Activated naive CD4-positive, alpha-beta T cell treated with anti-CD3 and anti-CD28 coated beads, Interleukin-2, amount 10 ng/mL, durations not matched to agents 7 days and 5 days (primary cell): ENCODE results near the gene MDFIC2.
"Not testable (repeated sequence)": the region's sequence is repeated elsewhere in the genome, so short reads cannot be mapped to it uniquely, and the experiment has no call there.

Source experiments
- CTCF ChIA-PET: fragments of 350-600 bp; sonication (Branson Sonifier 250); formaldehyde crosslinking; loops from one replicate; lab custom pipeline; 2021; ENCODE audit warnings: antibody characterized with exemption; lab: Charles Lee
- DNase-seq: peaks from one replicate; pipeline ENCODE4 v3.0.0-alpha.2; 2020
- H3K27ac Mint-ChIP-seq: one replicate; pipeline ENCODE4 v1.8.0; 2021; ENCODE audit warnings: mild to moderate bottlenecking, moderate library complexity, mixed read lengths
- H3K27me3 Mint-ChIP-seq: one replicate; pipeline ENCODE4 v1.8.0; 2021; ENCODE audit warnings: mild to moderate bottlenecking, mixed read lengths
- H3K36me3 Mint-ChIP-seq: one replicate; pipeline ENCODE4 v1.8.0; 2021; ENCODE audit warnings: mixed read lengths
- H3K4me1 Mint-ChIP-seq: one replicate; pipeline ENCODE4 v1.8.0; 2021; ENCODE audit warnings: mixed read lengths
- H3K4me3 Mint-ChIP-seq: one replicate; pipeline ENCODE4 v1.8.0; 2021; ENCODE audit warnings: mild to moderate bottlenecking, moderate library complexity, mixed read lengths
- H3K9me3 Mint-ChIP-seq: one replicate; pipeline ENCODE4 v1.8.0; 2021; ENCODE audit warnings: mixed read lengths

MDFIC2 gene

GRCh38 chr3:70312336-70312735 lies at the start of gene MDFIC2:
TSS of gene MDFIC2 (minus strand) at chr3:70312638. CDS start at chr3:70311973, 665 bp downstream.
- no peak for DNase-seq
- Mint-ChIP-seq H3K4me1 (no peaks in the 10 kb centered on the region), H3K9me3 (no peaks in the 10 kb centered on the region), H3K36me3 (no peaks in the 10 kb centered on the region), H3K27me3 (no peaks in the 10 kb centered on the region), H3K27ac (no peak within 1 kb of the TSS), H3K4me3 (no peak within 1 kb of the TSS)
- CTCF ChIA-PET: no interaction called here

DNA sequence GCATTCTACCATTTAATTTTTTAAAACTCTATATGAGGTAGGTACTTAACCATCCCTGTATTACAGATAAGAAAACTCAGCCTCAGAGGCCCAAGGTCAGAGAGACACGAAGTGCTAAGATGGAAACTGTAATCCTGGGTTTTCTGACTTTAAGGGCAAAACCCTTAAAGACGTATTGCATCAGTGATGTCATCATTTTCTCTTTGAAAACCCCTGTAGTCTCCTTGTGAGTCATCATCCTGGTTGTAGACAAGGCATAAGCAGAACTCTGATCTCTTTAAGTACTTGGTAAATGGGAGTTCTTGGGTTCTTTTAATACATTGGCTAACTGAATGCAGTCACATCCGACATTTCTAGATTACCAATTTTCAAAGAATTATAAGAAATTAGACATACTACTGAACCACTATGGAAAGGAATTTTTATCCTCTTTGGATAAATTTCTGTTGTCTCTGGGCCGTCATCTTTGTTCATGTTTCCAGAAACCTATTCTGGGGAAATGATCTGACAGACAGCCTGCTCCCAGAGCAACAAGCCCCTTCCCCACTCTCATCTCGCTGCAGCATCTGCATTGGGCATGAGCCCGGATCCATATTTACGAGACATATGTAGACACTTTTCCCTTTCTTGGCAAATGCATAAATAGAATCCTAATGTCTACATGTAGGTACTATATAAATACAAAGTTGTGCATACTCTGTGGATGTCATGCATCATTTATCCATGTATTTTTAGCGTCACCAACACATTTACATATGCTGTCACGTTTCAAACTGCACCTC lies 48.7 kb upstream of the MDFIC2 start:
- H3K27me3 Mint-ChIP-seq: no peaks in the 10 kb centered on the region
- no peak for DNase-seq
- no peaks in the 10 kb centered on the region for H3K4me1 Mint-ChIP-seq
- no peak overlapping the region for H3K4me3 Mint-ChIP-seq
- CTCF ChIA-PET: no interaction called here
- H3K9me3 Mint-ChIP-seq: no peaks in the 10 kb centered on the region
- H3K36me3 Mint-ChIP-seq: no peaks in the 10 kb centered on the region
- no peak overlapping the region for H3K27ac Mint-ChIP-seq

GRCh38 chr3:70359711-70360110 lies 47.3 kb upstream of the MDFIC2 start:
- Mint-ChIP-seq H3K4me3 (no peak overlapping the region), H3K4me1 (no peaks in the 10 kb centered on the region), H3K36me3 (no peaks in the 10 kb centered on the region), H3K27me3 (no peaks in the 10 kb centered on the region), H3K27ac (no peak overlapping the region), H3K9me3 (no peaks in the 10 kb centered on the region)
- no peak for DNase-seq
- CTCF ChIA-PET: interaction anchor here (1.2 kb wide), 1 partner anchor 17 kb away, joined by 4 read pairs; no protein-coding TSS in a partner anchor

DNA sequence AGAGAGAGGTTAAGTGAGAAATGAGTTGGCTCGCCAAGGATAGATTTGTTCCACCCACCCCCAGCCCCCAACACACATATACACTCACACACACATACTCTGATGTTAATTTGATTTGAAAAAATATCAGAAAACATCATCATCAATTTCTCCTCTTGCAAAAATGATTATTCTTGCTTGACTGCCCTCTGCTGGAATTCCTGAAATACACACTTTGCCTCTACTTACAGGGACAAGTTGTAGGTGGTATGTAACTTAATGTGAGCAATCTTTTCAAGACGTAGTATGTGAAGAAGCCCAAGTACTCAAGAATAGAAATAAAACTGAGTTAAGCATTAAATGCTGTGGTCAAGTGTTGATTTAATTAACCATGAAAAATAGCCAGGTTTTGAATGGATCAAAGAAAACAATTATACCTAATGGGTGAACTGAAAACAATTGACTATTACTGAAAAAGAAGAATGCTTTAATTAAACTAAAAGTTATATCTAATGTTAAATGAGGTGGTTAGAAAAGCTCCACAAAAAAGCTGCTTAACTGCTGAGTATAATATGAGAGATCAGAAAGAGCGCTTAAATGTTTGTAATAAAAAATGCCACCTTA lies 46.6 kb upstream of the MDFIC2 start:
- Mint-ChIP-seq H3K36me3 (no peaks in the 10 kb centered on the region), H3K4me3 (no peak overlapping the region), H3K27me3 (no peaks in the 10 kb centered on the region), H3K4me1 (no peaks in the 10 kb centered on the region), H3K9me3 (no peaks in the 10 kb centered on the region), H3K27ac (no peak overlapping the region)
- no peak for DNase-seq
- CTCF ChIA-PET: interaction anchor here (1.2 to 1.5 kb wide), 2 partner anchors 17 to 269 kb away, joined by 4 to 5 read pairs; no protein-coding TSS in a partner anchor

GRCh38 chr3:70352215-70352614 lies 39.8 kb upstream of the MDFIC2 start:
- H3K27me3 Mint-ChIP-seq: no peaks in the 10 kb centered on the region
- no peaks in the 10 kb centered on the region for H3K9me3 Mint-ChIP-seq
- no peaks in the 10 kb centered on the region for H3K36me3 Mint-ChIP-seq
- no peak overlapping the region for H3K4me3 Mint-ChIP-seq
- DNase-seq: no peak
- H3K27ac Mint-ChIP-seq: no peak overlapping the region
- CTCF ChIA-PET: no interaction called here
- H3K4me1 Mint-ChIP-seq: no peaks in the 10 kb centered on the region

- CTCF ChIA-PET: interaction anchor here (0.9 kb wide), 1 partner anchor 18 kb away, joined by 4 read pairs; no protein-coding TSS in a partner anchor
- no peak for DNase-seq
- H3K27me3 Mint-ChIP-seq: no peaks in the 10 kb centered on the region
- no peak overlapping the region for H3K27ac Mint-ChIP-seq
- no peak overlapping the region for H3K4me3 Mint-ChIP-seq
- no peaks in the 10 kb centered on the region for H3K9me3 Mint-ChIP-seq
- no peaks in the 10 kb centered on the region for H3K4me1 Mint-ChIP-seq
- H3K36me3 Mint-ChIP-seq: no peaks in the 10 kb centered on the region
Measured at GRCh38 chr3:70342149-70342548, 29.7 kb upstream of the MDFIC2 start.

DNA sequence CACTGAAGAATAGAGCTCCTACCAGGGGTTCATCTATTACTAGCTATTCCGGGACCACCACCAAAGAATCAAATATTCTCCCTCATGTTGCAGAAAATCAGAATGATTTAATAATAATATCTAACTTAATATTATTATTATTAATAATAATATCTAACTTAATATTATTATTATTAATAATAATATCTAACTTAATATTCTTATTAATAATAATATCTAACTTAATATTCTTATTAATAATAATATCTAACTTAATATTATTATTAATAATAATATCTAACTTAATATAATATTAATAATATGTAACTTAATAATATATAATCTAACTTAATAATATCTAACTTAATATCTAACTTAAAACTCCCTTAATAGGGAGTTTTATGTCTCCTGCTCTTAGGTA lies 24.4 kb upstream of the MDFIC2 start:
- H3K4me1 Mint-ChIP-seq, H3K4me3 Mint-ChIP-seq, H3K36me3 Mint-ChIP-seq, H3K27me3 Mint-ChIP-seq, DNase-seq, H3K9me3 Mint-ChIP-seq, H3K27ac Mint-ChIP-seq: not testable (repeated sequence)
- CTCF ChIA-PET: interaction anchor here (0.6 kb wide), 1 partner anchor 13 kb away, joined by 4 read pairs; no protein-coding TSS in a partner anchor

GRCh38 chr3:70333080-70333479 lies 20.6 kb upstream of the MDFIC2 start:
- H3K4me1 Mint-ChIP-seq: no peaks in the 10 kb centered on the region
- no peak overlapping the region for H3K27ac Mint-ChIP-seq

GRCh38 chr3:70315021-70315420 lies 2.6 kb upstream of the MDFIC2 start:
- H3K36me3 Mint-ChIP-seq: no peaks in the 10 kb centered on the region
- no peaks in the 10 kb centered on the region for H3K4me1 Mint-ChIP-seq
- H3K9me3 Mint-ChIP-seq: no peaks in the 10 kb centered on the region
- no peaks in the 10 kb centered on the region for H3K27me3 Mint-ChIP-seq
- CTCF ChIA-PET: no interaction called here
- no peak for DNase-seq
- H3K27ac Mint-ChIP-seq: no peak overlapping the region
- H3K4me3 Mint-ChIP-seq: no peak overlapping the region

More at GRCh38 chr3:70333080-70333479, 20.6 kb upstream of the MDFIC2 start:
- Mint-ChIP-seq H3K36me3 (no peaks in the 10 kb centered on the region), H3K27me3 (no peaks in the 10 kb centered on the region), H3K9me3 (no peaks in the 10 kb centered on the region), H3K4me3 (no peak overlapping the region)
- CTCF ChIA-PET: no interaction called here
- no peak for DNase-seq

- CTCF ChIA-PET: no interaction called here
- DNase-seq: no peak
- no peaks in the 10 kb centered on the region for H3K9me3 Mint-ChIP-seq
- no peaks in the 10 kb centered on the region for H3K27me3 Mint-ChIP-seq
- no peaks in the 10 kb centered on the region for H3K36me3 Mint-ChIP-seq
- H3K27ac Mint-ChIP-seq: no peak overlapping the region
- H3K4me1 Mint-ChIP-seq: no peaks in the 10 kb centered on the region
- H3K4me3 Mint-ChIP-seq: no peak overlapping the region
Measured at GRCh38 chr3:70310809-70311208, 1.6 kb downstream of the MDFIC2 start.

DNA sequence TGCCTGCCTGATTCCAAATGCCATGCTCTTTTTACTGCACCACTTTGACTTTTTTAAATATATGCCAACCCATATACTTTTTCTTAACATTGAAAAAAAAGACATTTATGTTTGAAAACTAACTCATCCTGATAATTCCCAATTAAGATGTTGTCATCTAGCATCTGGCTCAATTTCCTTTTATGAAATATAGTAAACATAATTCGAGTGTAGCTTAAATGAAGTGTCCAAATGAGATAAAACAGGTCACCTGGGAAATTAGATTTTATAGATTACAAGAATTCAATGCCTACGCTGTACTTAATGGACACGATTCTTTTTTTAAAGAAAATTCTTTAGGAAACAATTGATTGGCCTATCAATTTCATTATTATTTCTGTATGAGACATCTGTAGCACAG lies 2.8 kb downstream of the MDFIC2 start:
- Mint-ChIP-seq H3K27ac (no peak overlapping the region), H3K4me1 (no peaks in the 10 kb centered on the region), H3K4me3 (no peak overlapping the region), H3K27me3 (no peaks in the 10 kb centered on the region), H3K36me3 (no peaks in the 10 kb centered on the region), H3K9me3 (no peaks in the 10 kb centered on the region)
- DNase-seq: no peak
- CTCF ChIA-PET: interaction anchor here (0.6 kb wide), 1 partner anchor 233 kb away, joined by 3 read pairs; no protein-coding TSS in a partner anchor

GRCh38 chr3:70308760-70309159 lies 3.7 kb downstream of the MDFIC2 start:
- DNase-seq: no peak
- H3K27ac Mint-ChIP-seq: no peak overlapping the region
- no peaks in the 10 kb centered on the region for H3K9me3 Mint-ChIP-seq
- H3K36me3 Mint-ChIP-seq: no peaks in the 10 kb centered on the region
- no peaks in the 10 kb centered on the region for H3K27me3 Mint-ChIP-seq
- CTCF ChIA-PET: interaction anchor here (0.6 kb wide), 1 partner anchor 234 kb away, joined by 3 read pairs; no protein-coding TSS in a partner anchor
- no peaks in the 10 kb centered on the region for H3K4me1 Mint-ChIP-seq
- H3K4me3 Mint-ChIP-seq: no peak overlapping the region

- Mint-ChIP-seq H3K4me1 (no peaks in the 10 kb centered on the region), H3K36me3 (no peaks in the 10 kb centered on the region), H3K27me3 (no peaks in the 10 kb centered on the region), H3K9me3 (no peaks in the 10 kb centered on the region), H3K4me3 (no peak overlapping the region), H3K27ac (no peak overlapping the region)
- CTCF ChIA-PET: no interaction called here
- no peak for DNase-seq
Measured at GRCh38 chr3:70306736-70307135, 5.7 kb downstream of the MDFIC2 start.

- Mint-ChIP-seq H3K4me1 (no peaks in the 10 kb centered on the region), H3K27ac (no peak overlapping the region), H3K4me3 (no peak overlapping the region), H3K27me3 (no peaks in the 10 kb centered on the region), H3K9me3 (no peaks in the 10 kb centered on the region), H3K36me3 (no peaks in the 10 kb centered on the region)
- CTCF ChIA-PET: no interaction called here
- no peak for DNase-seq
Measured at GRCh38 chr3:70298385-70298784, 14.1 kb downstream of the MDFIC2 start.

- H3K27me3 Mint-ChIP-seq: no peaks in the 10 kb centered on the region
- H3K27ac Mint-ChIP-seq: no peak overlapping the region
- no peak overlapping the region for H3K4me3 Mint-ChIP-seq
- no peaks in the 10 kb centered on the region for H3K36me3 Mint-ChIP-seq
- CTCF ChIA-PET: no interaction called here
- no peaks in the 10 kb centered on the region for H3K9me3 Mint-ChIP-seq
- DNase-seq: no peak
- no peaks in the 10 kb centered on the region for H3K4me1 Mint-ChIP-seq
Measured at GRCh38 chr3:70291097-70291482, 21.3 kb downstream of the MDFIC2 start.
